Measurements from ENCODE around the gene RGL2. TPM values are rescaled to one million over a fixed set of nuclear protein-coding genes. Genes with fewer than 3 reads are reported as not detected.

The RGL2 gene
- total and polyA plus RNA-seq, 2 donors (not counting 3 experiments of a cell fraction or from before 2014, with no cell fraction given) = 87.7 to 90.3 TPM

DNA sequence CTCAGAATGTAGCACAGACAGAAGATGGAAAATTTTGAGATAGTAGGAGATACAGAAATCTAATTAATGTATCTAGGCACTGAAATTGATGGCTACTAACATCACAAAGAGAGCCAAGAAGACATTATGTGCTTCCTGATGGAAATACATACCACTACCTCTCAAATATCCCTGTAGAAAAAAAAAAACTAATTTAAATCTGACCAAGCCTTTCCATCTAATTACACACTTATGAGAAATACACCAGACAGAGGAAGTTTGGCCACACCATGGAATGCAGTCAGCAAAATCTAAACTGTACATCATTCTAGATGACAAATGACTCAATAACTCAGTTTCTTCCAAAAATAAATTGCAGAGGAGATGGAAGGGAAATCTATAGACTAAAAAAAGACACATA, 46.0 kb downstream of the RGL2 start:
- H3K79me2 ChIP-seq (ENCODE audit: control insufficient read depth, insufficient read depth, low read length) = no peaks in the 10 kb centered on the region
- intact Hi-C loops (cut with micrococcal nuclease) (no loop called here), dilution Hi-C loops (cut with MboI; ENCODE audit: extremely low pct_ligation_motif_present, low sequenced_read_pairs) (no loop called here)
- no peak for DNase-seq (ENCODE audit: low read depth, low spot score)
- H4K20me1 ChIP-seq (replicated peaks; ENCODE audit: control insufficient read depth, extremely low read depth, insufficient read depth, low read length) = no peaks in the 10 kb centered on the region
- no peak for FAIRE-seq
- H3K27me3 ChIP-seq (ENCODE audit: control insufficient read depth in 2 of 2, insufficient read depth in 2 of 2, low read length in 2 of 2) = no peaks in the 10 kb centered on the region
- no TSS peak for BruUV-seq (replicated peaks)
- peaks cover 23% of the 10 kb centered on the region for H3K4me1 ChIP-seq (ENCODE audit: control insufficient read depth, extremely low read depth, insufficient read depth, low read length)
- H3K27ac ChIP-seq (ENCODE audit: insufficient read depth, low read depth, low read length) = no peak overlapping the region
- ChIA-PET CTCF (no interaction called here), POLR2A (no interaction called here)
- H3K9me3 ChIP-seq (replicated peaks; ENCODE audit: control insufficient read depth, insufficient read depth, low read length) = no peaks in the 10 kb centered on the region
- H3K9ac ChIP-seq (replicated peaks; ENCODE audit: extremely low read depth, insufficient read depth, low read length) = no peak overlapping the region
- H2AFZ ChIP-seq (ENCODE audit: low read depth, low read length) = no peak overlapping the region
- no peaks in the 10 kb centered on the region for H3K9me1 ChIP-seq (replicated peaks; ENCODE audit: control insufficient read depth, extremely low read depth, insufficient read depth, low read length)
- H3K4me3 ChIP-seq (replicated peaks in 1 of 3; ENCODE audit: insufficient read depth in 1 of 3, low read depth in 1 of 3, low read length in 3 of 3) = no peak overlapping the region
- peaks cover 0 to 2% of the 10 kb centered on the region in 2 experiments for H3K36me3 ChIP-seq (ENCODE audit: control insufficient read depth in 2 of 2, extremely low read depth in 1 of 2, insufficient read depth in 2 of 2, low read length in 2 of 2)
- H3K4me2 ChIP-seq (ENCODE audit: insufficient read depth, low read length) = no peak overlapping the region
- TF ChIP-seq FOS (IDR thresholded peaks at IDR 0.05; ENCODE audit: borderline replicate concordance, insufficient read depth, low read length) = no peak
- no peak for TF ChIP-seq GATA2 (IDR thresholded peaks at IDR 0.05; ENCODE audit: insufficient read depth, insufficient read length, low read depth, low read length)
- TF ChIP-seq, protein P1, sequence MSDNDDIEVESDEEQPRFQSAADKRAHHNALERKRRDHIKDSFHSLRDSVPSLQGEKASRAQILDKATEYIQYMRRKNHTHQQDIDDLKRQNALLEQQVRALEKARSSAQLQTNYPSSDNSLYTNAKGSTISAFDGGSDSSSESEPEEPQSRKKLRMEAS (IDR thresholded peaks at IDR 0.05; ENCODE audit: insufficient read depth, insufficient read length) = no peak
- TF ChIP-seq, protein P2, sequence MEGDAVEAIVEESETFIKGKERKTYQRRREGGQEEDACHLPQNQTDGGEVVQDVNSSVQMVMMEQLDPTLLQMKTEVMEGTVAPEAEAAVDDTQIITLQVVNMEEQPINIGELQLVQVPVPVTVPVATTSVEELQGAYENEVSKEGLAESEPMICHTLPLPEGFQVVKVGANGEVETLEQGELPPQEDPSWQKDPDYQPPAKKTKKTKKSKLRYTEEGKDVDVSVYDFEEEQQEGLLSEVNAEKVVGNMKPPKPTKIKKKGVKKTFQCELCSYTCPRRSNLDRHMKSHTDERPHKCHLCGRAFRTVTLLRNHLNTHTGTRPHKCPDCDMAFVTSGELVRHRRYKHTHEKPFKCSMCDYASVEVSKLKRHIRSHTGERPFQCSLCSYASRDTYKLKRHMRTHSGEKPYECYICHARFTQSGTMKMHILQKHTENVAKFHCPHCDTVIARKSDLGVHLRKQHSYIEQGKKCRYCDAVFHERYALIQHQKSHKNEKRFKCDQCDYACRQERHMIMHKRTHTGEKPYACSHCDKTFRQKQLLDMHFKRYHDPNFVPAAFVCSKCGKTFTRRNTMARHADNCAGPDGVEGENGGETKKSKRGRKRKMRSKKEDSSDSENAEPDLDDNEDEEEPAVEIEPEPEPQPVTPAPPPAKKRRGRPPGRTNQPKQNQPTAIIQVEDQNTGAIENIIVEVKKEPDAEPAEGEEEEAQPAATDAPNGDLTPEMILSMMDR (IDR thresholded peaks at IDR 0.05; ENCODE audit: extremely low read depth in 1 of 2, insufficient read depth in 1 of 2, low read depth in 1 of 2, low read length in 2 of 2) = no peak
- no peak for TF ChIP-seq POLR2AphosphoS5 (IDR thresholded peaks at IDR 0.05; ENCODE audit: insufficient read depth, low read depth, low read length)
- TF ChIP-seq MYC (IDR thresholded peaks at IDR 0.05; ENCODE audit: low read depth, low read length) = no peak
- no peak for TF ChIP-seq JUN (IDR thresholded peaks at IDR 0.05; ENCODE audit: borderline replicate concordance, insufficient read depth, insufficient read length, low read depth)
- TF ChIP-seq EZH2 (IDR thresholded peaks at IDR 0.05; ENCODE audit: borderline replicate concordance, low read depth, low read length, severe bottlenecking) = no peak
- TF ChIP-seq POLR2A (IDR thresholded peaks at IDR 0.05; ENCODE audit: low read depth, low read length) = no peak

Data from endothelial cell of umbilical vein (primary cell).